ENCODE data around the gene TMEM117.

DNA sequence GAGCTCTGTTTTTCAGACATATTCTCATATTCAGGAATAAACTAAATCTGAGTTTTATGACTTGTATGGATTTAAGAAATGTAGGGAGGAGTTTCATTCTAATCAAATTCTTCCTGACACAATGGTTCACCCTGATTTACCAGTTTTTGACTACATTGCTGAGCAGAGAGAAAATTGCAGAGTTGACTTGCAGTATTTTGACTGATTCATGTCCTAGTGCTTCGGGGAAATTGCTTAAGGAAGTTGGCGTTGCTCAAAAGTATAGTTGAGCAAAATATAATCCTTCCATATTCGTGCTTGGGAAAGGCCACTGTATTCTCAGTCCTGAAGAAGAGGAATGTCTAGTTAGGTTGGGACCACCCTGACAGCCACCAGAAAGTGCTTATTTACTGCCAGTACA is 28.5 kb upstream of the TMEM117 start:
- TF ChIP-seq EP300 (IDR thresholded peaks at IDR 0.05), result no peak
- TF ChIP-seq, protein P1, sequence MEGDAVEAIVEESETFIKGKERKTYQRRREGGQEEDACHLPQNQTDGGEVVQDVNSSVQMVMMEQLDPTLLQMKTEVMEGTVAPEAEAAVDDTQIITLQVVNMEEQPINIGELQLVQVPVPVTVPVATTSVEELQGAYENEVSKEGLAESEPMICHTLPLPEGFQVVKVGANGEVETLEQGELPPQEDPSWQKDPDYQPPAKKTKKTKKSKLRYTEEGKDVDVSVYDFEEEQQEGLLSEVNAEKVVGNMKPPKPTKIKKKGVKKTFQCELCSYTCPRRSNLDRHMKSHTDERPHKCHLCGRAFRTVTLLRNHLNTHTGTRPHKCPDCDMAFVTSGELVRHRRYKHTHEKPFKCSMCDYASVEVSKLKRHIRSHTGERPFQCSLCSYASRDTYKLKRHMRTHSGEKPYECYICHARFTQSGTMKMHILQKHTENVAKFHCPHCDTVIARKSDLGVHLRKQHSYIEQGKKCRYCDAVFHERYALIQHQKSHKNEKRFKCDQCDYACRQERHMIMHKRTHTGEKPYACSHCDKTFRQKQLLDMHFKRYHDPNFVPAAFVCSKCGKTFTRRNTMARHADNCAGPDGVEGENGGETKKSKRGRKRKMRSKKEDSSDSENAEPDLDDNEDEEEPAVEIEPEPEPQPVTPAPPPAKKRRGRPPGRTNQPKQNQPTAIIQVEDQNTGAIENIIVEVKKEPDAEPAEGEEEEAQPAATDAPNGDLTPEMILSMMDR (IDR thresholded peaks at IDR 0.05), result no peak
- TF ChIP-seq POLR2A (IDR thresholded peaks at IDR 0.05), result no peak

Measured in tibial nerve (tissue), 4 donors.